ENCODE results near the gene ZNF319.

Gene ZNF319

GRCh38 chr16:58036943-58037342 lies 36.5 kb upstream of the ZNF319 start:
- DNase-seq = no peak

DNA sequence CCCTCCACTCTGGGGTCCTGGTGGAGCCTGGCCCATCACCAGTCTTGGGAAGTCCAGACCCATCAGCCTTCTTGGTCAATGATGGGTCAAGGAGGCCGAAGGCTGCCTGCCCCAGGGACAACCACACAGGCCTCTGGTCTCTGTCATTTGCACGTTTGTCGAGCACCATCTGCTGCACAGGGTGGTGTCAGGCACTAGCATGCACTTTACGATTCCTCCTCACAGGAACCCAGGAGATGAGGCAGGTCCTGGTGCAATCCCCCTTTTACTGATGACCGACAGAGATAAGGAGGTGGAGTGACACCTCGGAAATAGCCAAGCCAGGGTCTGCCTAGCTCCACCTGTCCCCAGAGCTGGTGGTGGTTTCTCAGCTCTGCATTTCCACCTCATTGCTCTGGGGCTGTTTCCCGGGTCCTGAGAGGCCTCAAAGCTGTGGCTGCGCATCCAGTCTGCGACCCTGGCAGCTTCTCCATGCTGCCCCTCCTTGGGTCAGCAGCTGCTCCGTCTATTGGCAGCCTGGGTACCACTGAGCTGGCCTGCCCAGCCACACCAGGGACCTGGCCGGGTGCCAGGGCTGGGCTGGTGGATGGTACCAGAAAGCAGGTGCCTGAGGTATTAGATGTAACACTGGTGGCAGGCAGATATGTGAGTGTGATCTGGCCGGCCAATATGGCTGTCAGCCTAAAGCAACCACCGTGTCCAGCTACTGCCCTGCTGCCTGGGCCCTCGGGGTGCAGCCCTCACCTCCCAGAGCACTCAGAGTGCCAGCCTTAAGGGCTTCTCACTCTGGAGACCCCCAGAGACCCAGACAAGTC lies 35.1 kb upstream of the ZNF319 start:
- DNase-seq = no peak

- no peak for DNase-seq
Observed at GRCh38 chr16:58034774-58035173, 34.3 kb upstream of the ZNF319 start.

DNA sequence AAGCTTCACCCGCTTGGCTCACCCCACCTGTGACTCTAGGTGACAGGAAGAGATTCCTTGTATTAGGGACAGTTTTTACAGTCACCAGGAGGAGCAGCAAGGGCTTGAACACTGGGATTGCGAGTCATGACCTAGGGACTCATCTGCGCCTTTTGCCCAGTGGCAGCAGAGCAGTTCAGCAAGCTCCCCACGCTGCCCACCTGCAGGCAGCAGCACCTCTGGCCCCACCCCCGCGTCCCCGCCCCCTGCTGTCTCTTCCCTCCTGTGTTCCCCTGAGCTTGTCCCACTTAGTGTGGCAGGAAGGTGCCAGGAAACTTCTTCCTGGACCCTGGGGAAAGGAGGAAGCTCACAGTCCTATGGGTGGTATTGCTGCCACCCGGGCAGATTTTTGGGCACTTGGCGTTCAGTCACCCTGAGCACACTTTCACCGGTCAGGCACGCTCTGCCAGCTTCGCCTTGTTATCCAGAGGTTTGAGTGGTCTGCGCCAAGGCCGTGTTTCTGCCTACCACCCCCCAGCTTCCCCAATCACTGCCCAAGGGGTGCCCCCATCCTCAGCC lies 33.7 kb upstream of the ZNF319 start:
- no peak for DNase-seq

GRCh38 chr16:58032710-58033293 lies 32.3 kb upstream of the ZNF319 start:
- no peak for DNase-seq

DNA sequence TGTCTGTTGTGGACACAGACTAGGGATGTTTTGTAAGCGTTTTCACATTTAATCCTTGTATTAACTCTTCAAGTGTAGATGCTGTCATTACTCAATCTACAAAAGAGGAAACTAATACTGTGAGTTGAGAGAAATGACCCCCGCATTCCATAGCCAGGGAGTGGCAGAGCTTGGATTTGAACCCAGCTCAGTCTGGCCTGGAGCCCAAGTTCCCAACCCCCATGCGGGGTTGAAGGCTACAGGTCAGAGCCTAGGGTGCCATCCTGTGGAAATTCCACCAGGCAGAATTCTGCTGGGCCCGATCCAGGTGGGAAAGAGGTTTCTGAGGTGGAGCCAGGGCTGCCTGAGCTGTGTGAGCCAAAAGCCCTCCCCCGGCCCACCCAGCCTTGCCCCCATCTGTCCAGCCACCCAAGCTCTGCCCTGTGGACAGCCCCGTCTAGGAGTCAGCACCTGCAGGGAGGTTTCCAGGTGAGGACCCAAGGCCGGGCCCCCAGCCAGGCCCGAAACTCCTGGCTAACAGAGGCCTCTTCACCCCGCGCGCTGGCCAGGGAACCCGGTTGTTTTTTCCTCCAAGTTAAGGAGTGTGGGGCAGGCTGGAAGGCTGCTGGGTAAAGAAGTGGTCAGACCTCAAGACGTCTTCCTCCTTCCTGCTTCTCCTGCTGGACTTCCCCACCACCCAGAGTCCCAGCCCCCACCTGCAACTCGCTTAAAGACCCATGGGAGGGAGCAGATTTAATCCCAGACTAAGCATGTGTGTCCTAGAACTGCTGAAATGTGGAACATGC lies 30.7 kb upstream of the ZNF319 start:
- no peak for DNase-seq

GRCh38 chr16:58030136-58030840 lies 29.8 kb upstream of the ZNF319 start:
- no peak for DNase-seq

- DNase-seq = no peak
Observed at GRCh38 chr16:58029410-58029809, 28.9 kb upstream of the ZNF319 start.

DNA sequence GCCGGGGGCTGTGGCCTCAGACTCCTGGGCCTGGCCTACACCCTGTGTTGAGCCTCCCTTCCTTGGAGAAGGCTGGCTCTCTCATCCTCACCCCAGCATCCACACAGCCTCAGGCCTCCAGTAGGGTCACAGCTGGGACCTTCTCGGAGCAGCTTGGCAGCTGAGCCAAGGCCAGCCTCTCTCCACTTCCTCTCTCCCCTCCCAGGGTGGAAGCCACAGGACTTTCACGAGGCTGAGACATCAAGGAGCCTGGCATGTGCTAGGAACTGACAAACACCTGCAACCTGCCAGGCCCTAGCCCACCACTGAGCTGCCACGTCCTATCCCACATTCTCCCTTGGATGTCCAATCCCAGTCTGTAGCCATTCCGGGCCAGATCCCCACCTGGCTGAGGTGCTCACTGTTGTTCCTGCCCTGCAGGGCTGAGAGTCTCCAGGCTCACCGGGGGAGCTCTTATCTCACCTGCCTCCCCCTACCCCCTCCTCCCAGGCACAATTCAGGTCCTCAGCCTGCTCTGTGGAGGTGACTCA lies 28.1 kb upstream of the ZNF319 start:
- no peak for DNase-seq

DNA sequence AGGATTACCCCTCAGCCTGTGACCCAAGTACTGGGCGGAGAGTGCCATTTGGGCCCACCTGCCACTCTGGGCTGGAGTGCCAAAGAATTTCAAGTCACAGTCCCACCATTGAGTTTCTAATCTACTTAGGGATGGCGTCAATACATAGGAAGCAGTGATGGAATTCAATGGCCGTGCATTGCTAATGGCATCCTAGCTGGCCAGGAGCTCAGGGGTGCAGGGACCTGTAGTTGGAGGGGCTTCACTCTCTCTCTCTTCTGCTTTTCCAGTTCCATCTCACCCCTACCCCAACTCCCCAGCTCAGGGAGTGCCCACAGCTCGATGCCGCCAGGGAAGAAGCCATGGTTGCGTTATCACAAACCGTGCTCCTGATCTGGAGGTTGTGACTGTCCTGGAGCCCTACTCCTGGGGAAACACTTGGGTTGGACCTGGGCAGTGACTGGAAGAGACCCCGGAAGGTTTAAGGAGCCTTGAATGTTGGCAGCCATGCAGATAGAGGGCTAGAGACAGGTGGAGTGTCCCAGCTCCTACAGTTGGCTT lies 27.5 kb upstream of the ZNF319 start:
- no peak for DNase-seq

DNA sequence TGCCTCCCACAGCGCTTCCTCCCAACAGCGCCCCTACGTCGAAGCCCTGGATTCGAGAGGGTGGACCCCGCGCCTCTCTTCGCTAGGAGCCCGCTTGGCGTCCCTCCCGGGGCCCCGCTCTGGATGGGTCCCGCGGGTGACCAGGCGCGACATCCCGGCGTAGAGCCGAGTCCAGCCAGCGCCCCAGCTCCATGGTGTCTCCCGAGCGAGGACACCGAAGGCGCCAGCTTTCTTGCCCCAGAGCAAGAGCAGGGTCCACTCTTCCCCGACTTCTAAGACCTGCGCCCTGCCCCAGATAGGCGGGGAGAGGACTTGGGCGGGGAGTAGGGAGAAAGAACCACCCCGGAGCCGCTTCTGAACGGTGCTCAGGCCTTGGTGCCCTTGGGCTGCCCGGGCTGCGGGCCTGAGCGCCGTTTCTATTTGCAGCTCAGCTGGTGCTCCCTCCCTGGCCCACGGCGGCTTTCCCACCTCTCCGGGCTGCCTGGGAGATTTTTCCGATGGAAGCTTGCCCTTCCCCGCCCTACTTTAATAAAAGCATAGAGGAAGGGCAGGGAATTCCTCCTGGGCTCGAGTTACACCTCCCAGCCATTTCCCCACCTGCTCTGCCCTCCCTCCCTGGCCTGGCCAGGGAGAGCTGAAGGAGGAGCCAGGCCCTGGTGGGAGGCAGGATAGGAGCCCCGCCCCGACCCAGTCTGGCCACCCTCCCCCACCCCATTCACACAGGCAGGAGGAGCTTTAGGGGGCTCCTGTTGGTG lies 26.9 kb upstream of the ZNF319 start:
- no peak for DNase-seq

- DNase-seq = no peak
Observed at GRCh38 chr16:58026705-58027160, 26.3 kb upstream of the ZNF319 start.

DNA sequence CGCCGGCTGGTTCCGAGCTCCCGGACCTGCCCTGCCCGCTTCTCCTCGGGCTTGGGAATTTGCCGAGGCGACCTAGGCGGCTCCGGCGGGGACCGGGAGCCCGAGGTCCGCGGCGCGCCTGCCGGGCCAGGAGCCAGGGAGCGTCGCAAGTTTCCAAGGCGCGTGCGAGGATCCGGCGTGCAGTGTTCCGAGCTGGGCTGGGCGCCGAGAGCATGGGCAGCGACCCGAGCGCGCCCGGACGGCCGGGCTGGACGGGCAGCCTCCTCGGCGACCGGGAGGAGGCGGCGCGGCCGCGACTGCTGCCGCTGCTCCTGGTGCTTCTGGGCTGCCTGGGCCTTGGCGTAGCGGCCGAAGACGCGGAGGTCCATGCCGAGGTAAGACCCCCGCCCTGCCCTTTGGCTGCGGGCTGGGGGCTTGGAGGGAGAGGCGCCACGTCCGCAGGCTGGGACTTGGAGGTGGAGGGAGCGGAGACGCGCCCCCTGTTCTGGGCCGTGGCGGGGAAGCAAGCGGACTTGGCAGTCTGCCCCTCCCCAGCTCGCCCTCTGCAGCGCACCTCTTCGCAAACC lies 25.8 kb upstream of the ZNF319 start:
- DNase-seq = no peak

- peak; percentile 60 for DNase-seq
Observed at GRCh38 chr16:58025351-58026138, 25.1 kb upstream of the ZNF319 start, which contains the start of gene MMP15. TSS of gene MMP15 (plus strand) at chr16:58025754. CDS start at chr16:58026351, 597 bp downstream.

DNA sequence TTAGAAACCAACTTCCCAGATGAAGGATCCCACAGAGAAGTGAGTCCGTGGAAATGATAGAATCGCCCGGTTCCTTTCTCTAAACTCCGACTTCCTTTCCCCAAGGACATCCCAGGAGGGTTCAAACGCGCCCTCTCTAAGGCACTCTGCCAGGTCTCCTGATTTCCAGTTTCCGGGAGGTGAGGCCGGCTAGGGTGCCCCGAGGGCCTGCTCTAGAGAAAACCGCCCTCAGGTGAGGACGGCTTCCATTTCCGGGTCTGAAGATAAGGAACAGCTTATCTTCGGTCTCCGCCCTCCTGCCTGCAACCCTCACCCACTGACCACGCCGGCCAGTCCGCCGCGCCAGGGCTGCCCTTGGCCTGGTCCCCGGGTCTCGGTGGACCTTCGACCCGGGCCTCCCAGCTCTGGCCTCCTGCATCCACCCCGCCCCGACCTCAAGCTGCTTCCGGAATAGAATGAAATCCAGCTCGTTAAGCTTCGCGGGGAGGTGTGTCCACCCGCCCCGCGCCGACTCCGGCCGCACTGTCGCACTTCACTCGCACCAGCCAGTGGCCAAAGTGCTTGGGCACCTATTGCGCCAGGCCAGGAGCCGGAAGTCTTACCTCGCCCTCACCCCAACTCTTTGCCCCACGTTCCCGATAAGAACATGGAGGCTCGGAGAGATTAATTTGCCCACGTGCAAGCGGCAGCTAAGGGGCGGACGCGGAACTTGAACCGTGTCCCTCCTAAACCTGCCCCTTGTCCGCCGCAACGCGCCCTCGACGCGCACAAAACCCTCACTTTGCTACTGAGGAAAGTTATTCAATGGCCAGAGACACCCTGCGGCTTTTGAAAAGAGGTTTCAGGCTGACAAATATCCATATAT lies 24.2 kb upstream of the ZNF319 start:
- DNase-seq = no peak

DNA sequence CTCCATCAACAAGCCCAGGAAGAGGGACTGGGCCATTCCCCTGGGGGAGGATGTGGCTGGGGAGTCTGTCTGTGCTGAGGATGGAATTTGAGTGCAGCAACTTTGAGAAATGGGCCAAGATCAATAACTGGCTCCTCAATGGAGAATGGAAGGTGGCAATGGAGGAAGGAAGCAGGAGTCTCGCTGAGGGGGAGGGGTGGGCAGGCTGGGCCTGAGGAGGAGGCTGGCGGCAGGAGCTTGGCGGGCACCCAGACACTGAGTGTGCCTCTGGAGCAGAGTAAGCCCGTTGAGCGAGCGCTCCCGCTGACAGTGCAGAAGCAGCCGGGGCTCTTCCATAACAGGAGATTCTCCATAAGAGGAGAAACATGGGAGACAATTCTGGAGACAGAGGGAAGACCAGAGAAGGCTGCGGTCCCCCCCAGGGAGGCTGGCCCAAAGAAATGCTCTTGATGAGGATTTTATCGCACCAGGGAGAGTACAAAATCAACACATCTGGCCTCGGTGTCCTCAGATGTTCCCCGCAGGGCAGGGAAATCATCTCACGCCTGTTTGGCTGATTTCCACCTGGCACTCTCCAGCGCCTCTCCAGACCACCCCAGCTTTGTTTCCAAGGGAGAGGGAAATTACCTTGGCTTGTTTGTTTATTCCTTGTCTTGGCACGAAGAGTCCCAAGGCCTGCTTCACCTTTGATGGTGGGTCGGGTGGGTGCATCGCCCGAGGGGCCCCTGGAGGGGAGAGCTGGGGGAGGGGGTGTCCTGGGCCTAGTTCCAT lies 22.3 kb upstream of the ZNF319 start:
- no peak for DNase-seq

DNA sequence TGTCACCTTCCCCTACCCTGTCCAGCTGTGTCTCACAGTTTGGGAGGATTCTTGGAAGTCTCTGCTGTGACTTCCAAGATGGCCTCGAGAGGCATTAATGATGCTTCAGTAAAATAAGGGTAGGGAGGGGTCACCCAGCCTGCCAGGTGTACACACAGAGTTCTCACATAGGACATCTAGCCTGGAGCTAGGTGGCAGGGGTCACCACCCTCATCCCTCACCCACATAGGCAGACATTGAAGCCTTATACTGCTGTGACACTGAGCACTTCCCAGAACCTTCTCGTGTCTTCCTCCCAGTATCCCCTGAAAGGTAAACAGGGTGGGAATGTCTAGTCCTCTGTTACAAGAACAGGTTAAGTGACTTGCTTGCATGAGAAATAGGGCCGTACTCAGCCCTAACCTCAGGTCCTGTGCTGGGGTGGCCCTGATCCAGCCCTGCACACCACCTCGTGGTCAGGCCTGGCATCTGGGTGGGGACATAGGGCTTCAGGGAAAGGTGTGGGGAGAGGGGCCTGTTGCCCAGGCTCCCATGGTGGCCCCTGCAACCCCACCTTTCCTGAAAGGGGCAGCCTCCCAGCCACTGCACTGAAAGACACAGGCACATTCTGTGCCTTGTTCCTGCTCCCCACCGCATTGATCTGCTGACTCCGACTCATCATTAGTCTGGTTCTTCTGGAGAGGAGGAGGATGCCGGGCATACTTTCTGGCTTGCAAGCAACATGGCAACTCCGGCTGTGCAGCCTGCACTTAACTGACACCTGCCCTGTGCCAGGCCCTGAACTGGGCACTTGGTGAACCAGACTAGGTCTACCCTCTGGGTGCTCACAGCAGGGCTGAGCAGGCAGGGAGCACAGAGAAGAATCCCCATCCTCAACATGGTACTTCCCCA lies 21.4 kb upstream of the ZNF319 start:
- DNase-seq = no peak
